Body of pancreas (tissue), 4 donors: ENCODE data around the gene PSMC3.

Experiments
- POLR2A ChIP-seq, 3 donors: fragments of 450-650 bp; IDR thresholded peaks; one replicate each; pipeline ENCODE4 v1.6.1; 2016; ENCODE audit warnings: antibody characterized with exemption in 3 of 3, mild to moderate bottlenecking in 2 of 3
- TF ChIP-seq, protein P1 (sequence below), 7 experiments: fragments of 450-650 bp in 4 of 7; fragments of 200-600 bp in 3 of 7; sonication (generic) in 3 of 7; IDR thresholded peaks; one replicate each; pipeline ENCODE4 v1.5.1; 2016 to 2019; ENCODE audit warnings: antibody characterized with exemption in 7 of 7

- no peak for TF ChIP-seq POLR2A (IDR thresholded peaks at IDR 0.05)
- TF ChIP-seq, protein P1, sequence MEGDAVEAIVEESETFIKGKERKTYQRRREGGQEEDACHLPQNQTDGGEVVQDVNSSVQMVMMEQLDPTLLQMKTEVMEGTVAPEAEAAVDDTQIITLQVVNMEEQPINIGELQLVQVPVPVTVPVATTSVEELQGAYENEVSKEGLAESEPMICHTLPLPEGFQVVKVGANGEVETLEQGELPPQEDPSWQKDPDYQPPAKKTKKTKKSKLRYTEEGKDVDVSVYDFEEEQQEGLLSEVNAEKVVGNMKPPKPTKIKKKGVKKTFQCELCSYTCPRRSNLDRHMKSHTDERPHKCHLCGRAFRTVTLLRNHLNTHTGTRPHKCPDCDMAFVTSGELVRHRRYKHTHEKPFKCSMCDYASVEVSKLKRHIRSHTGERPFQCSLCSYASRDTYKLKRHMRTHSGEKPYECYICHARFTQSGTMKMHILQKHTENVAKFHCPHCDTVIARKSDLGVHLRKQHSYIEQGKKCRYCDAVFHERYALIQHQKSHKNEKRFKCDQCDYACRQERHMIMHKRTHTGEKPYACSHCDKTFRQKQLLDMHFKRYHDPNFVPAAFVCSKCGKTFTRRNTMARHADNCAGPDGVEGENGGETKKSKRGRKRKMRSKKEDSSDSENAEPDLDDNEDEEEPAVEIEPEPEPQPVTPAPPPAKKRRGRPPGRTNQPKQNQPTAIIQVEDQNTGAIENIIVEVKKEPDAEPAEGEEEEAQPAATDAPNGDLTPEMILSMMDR (IDR thresholded peaks at IDR 0.05), result no peak
These were observed 15.2 kb upstream of the PSMC3 start for GRCh38 chr11:47441421-47441820.
